K562 (cell line): ENCODE measurements around the gene REX1BD. TPM values are rescaled to one million over a fixed set of nuclear protein-coding genes. Genes with fewer than 3 reads are reported as not detected.
A peak's percentile ranks its signal among the peaks of the same experiment; 100 is the strongest.

ENCODE experiments used
- DEAF1 ChIP-seq: fragments of 450-650 bp; formaldehyde crosslinking; IDR thresholded peaks from 2 replicates; pipeline ENCODE4 v1.4.0; 2020; ENCODE audit warnings: mild to moderate bottlenecking, moderate library complexity
- MGA ChIP-seq: fragments of 450-650 bp; IDR thresholded peaks from 2 replicates; pipeline ENCODE4 v1.6.1; 2016; ENCODE audit warnings: mild to moderate bottlenecking, moderate library complexity
- MTA2 ChIP-seq: fragments of 450-650 bp; IDR thresholded peaks from 2 replicates; pipeline ENCODE4 v1.6.1; 2016; ENCODE audit warnings: low read depth
- ZBTB40 ChIP-seq, 2 experiments: fragments of 450-650 bp in 1 of 2; sonication (generic) in 1 of 2; formaldehyde crosslinking in 1 of 2; IDR thresholded peaks; 2 replicates each; pipeline versions ENCODE4 v1.7.1 to v1.9.0; 2016 to 2022; ENCODE audit warnings: inconsistent platforms in 1 of 2, mild to moderate bottlenecking in 1 of 2, missing genetic modification reagents in 1 of 2
- ZFP30 ChIP-seq: fragments of 250-450 bp; sonication (Bioruptor Pico); IDR thresholded peaks from 2 replicates; pipeline ENCODE4 v1.8.0; 2022; ENCODE audit warnings: moderate library complexity, mild to moderate bottlenecking, inconsistent platforms, borderline replicate concordance
- polyA plus RNA-seq, 8 experiments: library from polyadenylated mRNA; depleted of rRNA in 4 of 8; stranded (reverse) in 5 of 8; unstranded in 3 of 8; fragments of >200 nt; fragmentation: Nextera tagmentation in 2 of 8; fragmentation: Illumina TruSeq in 1 of 8; extraction: Ambion mirVana in 2 of 8; extraction: Trizol in 1 of 8; gene quantifications; 2 replicates each; pipeline versions ENCODE4 v1.2.1 to v1.2.3, GENCODE V29; 2011 to 2014; ENCODE audit warnings: inconsistent platforms in 1 of 8, missing spikeins in 1 of 8
- total RNA-seq, 7 experiments: library from RNA; depleted of rRNA in 6 of 7; stranded (reverse); fragments of >200 nt in 6 of 7; fragmentation: Illumina TruSeq in 2 of 7; extraction: Trizol in 2 of 7; gene quantifications; 2 replicates each; pipeline versions ENCODE4 v1.2.1 to v1.2.3, GENCODE V29; 2011 to 2021; ENCODE audit warnings: low replicate concordance in 1 of 7

REX1BD gene
- total and polyA plus RNA-seq, 9 of the 15 experiments (the other 6 are each of a cell fraction or from before 2014, with no cell fraction given), result 1.9 to 136 (median 13.8) TPM

GRCh38 chr19:18596752-18597157, 8.2 kb downstream of the REX1BD start (continued):
- TF ChIP-seq ZBTB40 (IDR thresholded peaks at IDR 0.05) (peak; percentile 67), ZBTB40 (CRISPR knock-in tag; IDR thresholded peaks at IDR 0.05) (no peak), ZFP30 (CRISPR knock-in tag) (no peak), MTA2 (no peak), DEAF1 (CRISPR knock-in tag) (no peak), MGA (peak; percentile 76)
